ENCODE results near the gene GOLPH3.

- TF ChIP-seq, protein P1, sequence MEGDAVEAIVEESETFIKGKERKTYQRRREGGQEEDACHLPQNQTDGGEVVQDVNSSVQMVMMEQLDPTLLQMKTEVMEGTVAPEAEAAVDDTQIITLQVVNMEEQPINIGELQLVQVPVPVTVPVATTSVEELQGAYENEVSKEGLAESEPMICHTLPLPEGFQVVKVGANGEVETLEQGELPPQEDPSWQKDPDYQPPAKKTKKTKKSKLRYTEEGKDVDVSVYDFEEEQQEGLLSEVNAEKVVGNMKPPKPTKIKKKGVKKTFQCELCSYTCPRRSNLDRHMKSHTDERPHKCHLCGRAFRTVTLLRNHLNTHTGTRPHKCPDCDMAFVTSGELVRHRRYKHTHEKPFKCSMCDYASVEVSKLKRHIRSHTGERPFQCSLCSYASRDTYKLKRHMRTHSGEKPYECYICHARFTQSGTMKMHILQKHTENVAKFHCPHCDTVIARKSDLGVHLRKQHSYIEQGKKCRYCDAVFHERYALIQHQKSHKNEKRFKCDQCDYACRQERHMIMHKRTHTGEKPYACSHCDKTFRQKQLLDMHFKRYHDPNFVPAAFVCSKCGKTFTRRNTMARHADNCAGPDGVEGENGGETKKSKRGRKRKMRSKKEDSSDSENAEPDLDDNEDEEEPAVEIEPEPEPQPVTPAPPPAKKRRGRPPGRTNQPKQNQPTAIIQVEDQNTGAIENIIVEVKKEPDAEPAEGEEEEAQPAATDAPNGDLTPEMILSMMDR (optimal IDR thresholded peaks at IDR 0.05 in 1 of 3, IDR thresholded peaks at IDR 0.05 in 1 of 3, conservative IDR thresholded peaks at IDR 0.05 in 1 of 3; ENCODE audit: extremely low read depth in 1 of 3, insufficient read depth in 2 of 3, low read length in 3 of 3), result no peak
- TF ChIP-seq EZH2 (IDR thresholded peaks at IDR 0.05; ENCODE audit: low read length), result no peak
Measured at GRCh38 chr5:32155211-32155610, 18.9 kb downstream of the GOLPH3 start.
